Measurements from ENCODE around the gene SHF. TPM values are rescaled to one million over a fixed set of nuclear protein-coding genes. Genes with fewer than 3 reads are reported as not detected.

SHF gene
- polyA plus RNA-seq, 1 donor (not counting 4 experiments of a cell fraction or from before 2014, with no cell fraction given) = 0.24 TPM

DNA sequence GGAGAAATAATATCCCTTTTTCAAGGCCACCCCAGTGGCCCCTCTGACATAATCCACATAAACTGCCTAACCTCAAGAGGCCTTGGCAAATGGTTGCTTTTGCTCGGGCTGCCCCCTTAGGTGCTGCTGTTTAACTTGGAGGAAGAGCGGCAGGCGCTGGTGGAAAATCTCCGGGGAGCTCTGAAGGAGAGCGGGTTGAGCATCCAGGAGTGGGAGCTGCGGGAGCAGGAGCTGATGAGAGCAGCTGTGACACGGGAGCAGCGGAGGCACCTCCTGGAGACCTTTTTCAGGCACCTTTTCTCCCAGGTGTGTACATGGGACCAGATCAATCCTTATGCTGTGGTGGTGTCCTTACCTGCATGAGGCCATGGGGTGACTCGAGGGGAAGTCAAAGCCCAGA is 43.0 kb downstream of the SHF start:
- Histone ChIP-seq H3K9me1 (ENCODE audit: control insufficient read depth, extremely low read depth, insufficient read depth, low read length) (peaks cover 3% of the 10 kb centered on the region), H4K20me1 (ENCODE audit: control insufficient read depth, extremely low read depth, insufficient read depth, low read length) (no peaks in the 10 kb centered on the region), H3K27me3 (ENCODE audit: control insufficient read depth, extremely low read depth, insufficient read depth, low read length) (no peaks in the 10 kb centered on the region), H3K4me3 (ENCODE audit: control insufficient read depth in 2 of 3, extremely low read depth in 1 of 3, insufficient read depth in 2 of 3, low read depth in 1 of 3, low read length in 3 of 3) (no peak overlapping the region), H3K27ac (ENCODE audit: control insufficient read depth, insufficient read depth, low read length) (no peak overlapping the region), H3K79me2 (ENCODE audit: control insufficient read depth, insufficient read depth, low read length) (no peaks in the 10 kb centered on the region), H3K9me3 (ENCODE audit: control insufficient read depth, low read depth, low read length) (no peaks in the 10 kb centered on the region), H2AFZ (ENCODE audit: control insufficient read depth, low read length) (no peak overlapping the region), H3K36me3 (ENCODE audit: control insufficient read depth in 2 of 2, extremely low read depth in 1 of 2, insufficient read depth in 2 of 2, low read length in 2 of 2) (peaks cover 24 to 37% of the 10 kb centered on the region in 2 experiments), H3K4me2 (ENCODE audit: control insufficient read depth, extremely low read depth, insufficient read depth, low read depth, low read length) (no peak overlapping the region), H3K9ac (ENCODE audit: control insufficient read depth, extremely low read depth, insufficient read depth, low read length) (no peak overlapping the region), H3K4me1 (ENCODE audit: control insufficient read depth, extremely low read depth, insufficient read depth, low read length) (peaks cover 24% of the 10 kb centered on the region)
- DNase-seq (ENCODE audit: low read depth, low spot score) (no peak), FAIRE-seq (no peak)
- TF ChIP-seq EZH2 (IDR thresholded peaks at IDR 0.05; ENCODE audit: low read length) = no peak
- TF ChIP-seq, protein P1, sequence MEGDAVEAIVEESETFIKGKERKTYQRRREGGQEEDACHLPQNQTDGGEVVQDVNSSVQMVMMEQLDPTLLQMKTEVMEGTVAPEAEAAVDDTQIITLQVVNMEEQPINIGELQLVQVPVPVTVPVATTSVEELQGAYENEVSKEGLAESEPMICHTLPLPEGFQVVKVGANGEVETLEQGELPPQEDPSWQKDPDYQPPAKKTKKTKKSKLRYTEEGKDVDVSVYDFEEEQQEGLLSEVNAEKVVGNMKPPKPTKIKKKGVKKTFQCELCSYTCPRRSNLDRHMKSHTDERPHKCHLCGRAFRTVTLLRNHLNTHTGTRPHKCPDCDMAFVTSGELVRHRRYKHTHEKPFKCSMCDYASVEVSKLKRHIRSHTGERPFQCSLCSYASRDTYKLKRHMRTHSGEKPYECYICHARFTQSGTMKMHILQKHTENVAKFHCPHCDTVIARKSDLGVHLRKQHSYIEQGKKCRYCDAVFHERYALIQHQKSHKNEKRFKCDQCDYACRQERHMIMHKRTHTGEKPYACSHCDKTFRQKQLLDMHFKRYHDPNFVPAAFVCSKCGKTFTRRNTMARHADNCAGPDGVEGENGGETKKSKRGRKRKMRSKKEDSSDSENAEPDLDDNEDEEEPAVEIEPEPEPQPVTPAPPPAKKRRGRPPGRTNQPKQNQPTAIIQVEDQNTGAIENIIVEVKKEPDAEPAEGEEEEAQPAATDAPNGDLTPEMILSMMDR (optimal IDR thresholded peaks at IDR 0.05 in 1 of 3, IDR thresholded peaks at IDR 0.05 in 1 of 3, conservative IDR thresholded peaks at IDR 0.05 in 1 of 3; ENCODE audit: extremely low read depth in 1 of 3, insufficient read depth in 2 of 3, low read length in 3 of 3) = no peak
- dilution Hi-C loops (cut with MboI; ENCODE audit: extremely low pct_ligation_motif_present, low sequenced_read_pairs) = no loop called here

DNA sequence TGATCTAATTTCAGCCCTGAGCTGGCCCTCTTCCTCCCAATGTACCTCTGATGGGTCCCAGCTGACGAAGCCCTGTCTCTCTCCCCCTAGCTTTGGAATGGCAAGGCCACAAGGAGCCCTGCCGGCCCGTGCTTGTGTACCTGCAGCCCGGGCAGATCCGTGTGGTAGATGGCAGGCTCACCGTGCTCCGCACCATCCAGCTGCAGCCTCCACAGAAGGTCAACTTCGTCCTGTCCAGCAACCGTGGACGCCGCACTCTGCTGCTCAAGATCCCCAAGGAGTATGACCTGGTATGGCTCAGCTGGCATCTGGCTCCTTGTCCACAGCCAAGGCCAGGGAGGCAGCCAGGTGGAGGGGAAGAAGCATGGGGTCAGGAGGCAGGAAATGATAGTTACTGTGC is 43.8 kb downstream of the SHF start:
- FAIRE-seq = no peak
- Histone ChIP-seq H3K79me2 (ENCODE audit: control insufficient read depth, insufficient read depth, low read length) (no peaks in the 10 kb centered on the region), H2AFZ (ENCODE audit: control insufficient read depth, low read length) (no peak overlapping the region), H3K9ac (ENCODE audit: control insufficient read depth, extremely low read depth, insufficient read depth, low read length) (no peak overlapping the region), H3K4me3 (ENCODE audit: control insufficient read depth in 2 of 3, extremely low read depth in 1 of 3, insufficient read depth in 2 of 3, low read depth in 1 of 3, low read length in 3 of 3) (no peak overlapping the region), H3K27me3 (ENCODE audit: control insufficient read depth, extremely low read depth, insufficient read depth, low read length) (no peaks in the 10 kb centered on the region), H4K20me1 (ENCODE audit: control insufficient read depth, extremely low read depth, insufficient read depth, low read length) (no peaks in the 10 kb centered on the region), H3K9me1 (ENCODE audit: control insufficient read depth, extremely low read depth, insufficient read depth, low read length) (peaks cover 1% of the 10 kb centered on the region), H3K4me2 (ENCODE audit: control insufficient read depth, extremely low read depth, insufficient read depth, low read depth, low read length) (no peak overlapping the region), H3K9me3 (ENCODE audit: control insufficient read depth, low read depth, low read length) (no peaks in the 10 kb centered on the region), H3K36me3 (ENCODE audit: control insufficient read depth in 2 of 2, extremely low read depth in 1 of 2, insufficient read depth in 2 of 2, low read length in 2 of 2) (peaks cover 25 to 41% of the 10 kb centered on the region in 2 experiments), H3K4me1 (ENCODE audit: control insufficient read depth, extremely low read depth, insufficient read depth, low read length) (peaks cover 20% of the 10 kb centered on the region), H3K27ac (ENCODE audit: control insufficient read depth, insufficient read depth, low read length) (no peak overlapping the region)
- DNase-seq (ENCODE audit: low read depth, low spot score) = no peak
- TF ChIP-seq EZH2 (IDR thresholded peaks at IDR 0.05; ENCODE audit: low read length) = no peak
- TF ChIP-seq, protein P1 (optimal IDR thresholded peaks at IDR 0.05 in 1 of 3, IDR thresholded peaks at IDR 0.05 in 1 of 3, conservative IDR thresholded peaks at IDR 0.05 in 1 of 3; ENCODE audit: extremely low read depth in 1 of 3, insufficient read depth in 2 of 3, low read length in 3 of 3) = no peak
- dilution Hi-C loops (cut with MboI; ENCODE audit: extremely low pct_ligation_motif_present, low sequenced_read_pairs) = no loop called here

All from keratinocyte (primary cell).